Putamen (tissue), 1 donor: ENCODE data around the gene PDE12.
"Not testable (repeated sequence)": the region's sequence is repeated elsewhere in the genome, so short reads cannot be mapped to it uniquely, and the experiment has no call there.

Experiments
- DNase-seq: peaks from one replicate; pipeline ENCODE4 v3.0.0-alpha.2; 2016; ENCODE audit warnings: low spot score

PDE12 gene

DNA sequence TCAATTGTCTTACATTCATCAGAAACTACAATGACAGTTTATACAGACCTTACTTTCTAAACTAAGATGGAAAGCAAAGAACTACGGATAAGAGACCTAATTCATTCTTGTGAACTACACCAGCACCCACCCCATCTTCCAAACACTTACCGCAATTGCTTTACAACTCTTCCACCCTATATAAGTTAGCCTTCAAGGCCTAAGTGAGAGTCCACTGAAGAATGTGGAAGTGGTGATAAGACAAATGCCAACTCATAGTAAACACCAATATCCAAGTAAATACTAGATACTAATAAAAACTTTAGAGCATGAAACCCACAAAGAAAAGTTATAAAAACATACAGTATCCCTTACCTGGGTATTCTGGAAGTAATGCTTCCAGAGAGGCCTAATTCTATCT is 27.5 kb downstream of the PDE12 start:
- no peak for DNase-seq

GRCh38 chr3:57586778-57587177 is 30.7 kb downstream of the PDE12 start:
- no peak for DNase-seq

- no peak for DNase-seq
Observed at GRCh38 chr3:57587905-57588304, 31.8 kb downstream of the PDE12 start.

GRCh38 chr3:57592306-57592705 is 36.2 kb downstream of the PDE12 start:
- DNase-seq: no peak

DNA sequence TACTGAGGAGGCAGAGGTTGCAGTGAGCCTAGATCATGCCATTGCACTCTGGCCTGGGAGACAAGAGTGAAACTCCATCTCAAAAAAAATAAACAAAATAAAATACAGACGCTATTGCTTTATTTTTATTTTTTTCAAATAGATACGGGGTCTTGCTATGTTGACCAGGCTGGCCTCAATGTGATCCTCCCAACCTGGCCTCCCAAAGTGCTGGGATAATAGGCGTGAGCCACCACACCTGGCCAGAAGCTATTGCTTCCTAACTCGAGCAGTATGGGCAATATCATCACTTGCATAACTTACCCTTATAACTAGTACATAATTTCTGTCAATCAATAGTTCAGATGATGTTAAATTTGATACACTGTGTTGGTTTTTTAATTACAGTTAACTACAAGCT is 38.1 kb downstream of the PDE12 start:
- DNase-seq: no peak

- no peak for DNase-seq
Observed at GRCh38 chr3:57594576-57594975, 38.5 kb downstream of the PDE12 start.

DNA sequence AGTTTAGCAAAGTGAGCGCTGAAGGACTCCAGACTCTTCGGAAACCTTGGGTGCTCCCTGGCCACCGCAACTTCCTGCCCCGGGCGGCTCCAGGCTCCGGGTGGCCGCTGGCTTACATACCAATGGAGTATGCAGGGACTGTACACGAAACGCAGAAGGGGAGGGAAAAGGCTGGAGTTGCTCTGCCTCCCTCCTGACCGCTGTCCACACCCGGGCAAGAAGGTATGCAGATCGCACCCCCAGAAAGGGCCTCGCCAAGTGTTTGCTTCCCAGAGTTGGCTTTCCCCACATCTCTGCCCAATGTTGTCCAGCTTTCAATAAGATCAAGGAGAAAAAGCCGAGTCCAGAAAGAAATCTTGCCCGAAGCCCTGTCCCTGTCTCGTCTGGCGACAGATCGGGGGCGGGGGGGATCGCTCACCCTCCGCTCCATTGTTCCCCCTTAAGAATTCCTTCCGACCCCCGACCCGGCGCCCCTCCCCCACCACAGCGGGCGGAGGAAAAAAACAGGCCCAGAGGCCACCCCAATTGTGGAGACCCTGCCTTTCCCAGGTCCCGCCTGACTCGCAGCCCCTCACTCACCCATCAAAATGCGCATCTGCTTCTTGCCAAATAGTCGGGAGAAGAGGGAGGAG is 40.5 kb downstream of the PDE12 start:
- DNase-seq: peak; percentile 53

GRCh38 chr3:57597127-57597923 is 41.3 kb downstream of the PDE12 start, which contains the start of gene ARF4:
Gene ARF4, minus strand, starts transcription at chr3:57597344. Its CDS starts 204 bp downstream, at chr3:57597140.
- DNase-seq: peak; percentile 99

- DNase-seq: no peak
Observed at GRCh38 chr3:57598765-57599360, 42.8 kb downstream of the PDE12 start.

GRCh38 chr3:57600195-57600594 is 44.1 kb downstream of the PDE12 start:
- no peak for DNase-seq

GRCh38 chr3:57604971-57605370 is 48.9 kb downstream of the PDE12 start:
- DNase-seq: no peak

GRCh38 chr3:57605683-57606082 is 49.6 kb downstream of the PDE12 start:
- no peak for DNase-seq

GRCh38 chr3:57611870-57612269 is 55.8 kb downstream of the PDE12 start:
- DNase-seq: not testable (repeated sequence)

DNA sequence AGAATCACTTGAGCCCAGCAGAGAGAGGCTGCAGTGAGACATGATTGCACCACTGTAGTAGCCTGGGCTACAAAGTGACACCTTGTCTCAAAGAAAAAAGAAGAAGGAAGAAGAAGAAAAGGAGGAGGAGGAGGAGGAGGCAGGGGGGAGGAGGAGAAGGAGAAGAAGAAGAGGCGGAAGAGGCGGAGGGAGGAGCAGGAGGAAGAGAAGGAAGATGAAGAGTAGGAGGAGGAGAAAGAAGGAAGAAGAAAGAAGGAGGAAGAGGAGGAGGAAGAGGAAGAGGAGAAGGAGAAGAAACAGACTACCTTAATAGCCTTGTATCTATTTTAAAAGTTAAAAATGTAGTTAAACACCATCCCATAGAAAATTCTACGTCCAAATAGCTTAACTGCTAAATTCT is 60.2 kb downstream of the PDE12 start:
- DNase-seq: no peak
